Measurements from ENCODE around the gene TRIM75.

- no peak for TF ChIP-seq CTCF (IDR thresholded peaks at IDR 0.05)
- no peak for TF ChIP-seq ZFX (IDR thresholded peaks at IDR 0.05; ENCODE audit: borderline replicate concordance)
These were observed 7.3 kb downstream of the TRIM75 start for GRCh38 chr4:165060938-165061337.
